Esophagus mucosa (tissue), 1 donor: Measurements from ENCODE around the gene CYP20A1. TPM values are rescaled to one million over a fixed set of nuclear protein-coding genes. Genes with fewer than 3 reads are reported as not detected.

Source experiments
- total RNA-seq: library from RNA; stranded (reverse); gene quantifications from one replicate; pipeline ENCODE4 v1.2.4, GENCODE V29; 2023
- donor health status: DM: yes; HTN: yes; CAD: no.

CYP20A1 gene
- total RNA-seq, 1 donor from 2014 or later: 11.8 TPM

Other genes starting within 250 kb of the CYP20A1 start
- 16.4 TPM for gene NBEAL1, start 224.1 kb upstream of the CYP20A1 start, total RNA-seq
- 13.7 TPM for gene ABI2, start 89.4 kb downstream of the CYP20A1 start, total RNA-seq